ENCODE measurements around the gene LHFPL6.

The LHFPL6 gene

DNA sequence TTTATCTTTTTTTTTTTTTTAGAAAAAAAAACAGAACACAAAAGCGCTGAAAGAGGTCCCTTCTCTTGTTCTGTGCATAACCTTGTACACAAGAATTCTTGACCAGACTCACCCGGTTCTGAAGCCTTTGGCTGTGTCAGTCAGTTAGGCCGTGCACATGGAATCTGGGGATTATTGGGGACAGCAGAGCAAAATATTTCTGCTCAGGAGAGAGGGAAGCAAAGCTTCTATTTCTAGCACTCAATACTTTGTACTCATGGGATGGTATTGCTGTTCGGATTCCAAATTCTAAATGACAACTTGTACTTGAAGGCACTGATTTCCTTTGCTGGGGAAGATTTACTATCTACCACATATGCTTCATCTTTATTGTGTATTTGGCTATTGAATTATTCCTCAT is 292.0 kb downstream of the LHFPL6 start:
- no peak for DNase-seq (ENCODE audit: low read depth, low spot score)

DNA sequence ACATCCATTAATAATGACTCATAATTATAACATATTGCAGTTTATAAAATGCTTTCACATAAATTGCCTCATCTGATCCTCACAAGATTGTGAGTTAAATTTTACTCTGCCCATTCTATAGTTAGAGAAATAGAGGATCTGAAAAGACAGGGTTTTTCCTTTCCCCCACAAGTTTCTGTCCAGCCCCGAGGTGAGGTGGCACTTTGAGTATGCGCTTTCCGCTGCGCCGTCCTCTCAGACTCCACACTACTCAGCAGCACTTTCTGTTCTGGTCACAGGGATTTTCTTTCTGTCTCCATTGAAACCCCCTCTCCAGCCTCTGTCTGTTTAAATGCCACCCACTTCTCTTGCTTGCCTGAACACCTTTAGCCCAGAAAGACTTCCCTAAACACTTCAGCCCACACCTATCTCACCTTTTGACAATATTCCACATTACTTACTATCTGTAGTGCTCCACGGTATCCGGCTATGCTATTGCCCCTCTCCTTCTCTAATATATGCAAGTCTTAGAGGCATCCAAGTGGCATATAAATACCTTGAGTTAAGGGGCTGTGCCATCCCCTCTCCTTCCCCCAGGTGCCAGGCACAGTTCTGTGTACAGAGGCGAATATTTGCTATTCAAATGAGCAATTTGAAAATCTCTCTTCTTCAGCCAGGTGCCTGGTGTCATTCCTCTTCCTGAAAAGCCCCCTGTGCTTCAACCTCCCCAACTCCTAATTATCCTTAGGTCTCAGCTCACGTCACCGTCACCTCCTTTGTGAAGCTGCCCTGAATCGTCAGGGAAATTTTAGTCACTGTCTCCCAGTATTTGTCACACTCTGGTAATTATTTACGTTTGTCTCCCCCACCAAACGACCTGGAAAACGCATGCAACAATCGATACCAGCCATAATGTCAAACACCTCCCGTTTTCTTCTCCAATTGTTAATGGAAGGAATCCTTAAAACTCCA is 296.1 kb downstream of the LHFPL6 start:
- DNase-seq (ENCODE audit: low read depth, low spot score): no peak

DNA sequence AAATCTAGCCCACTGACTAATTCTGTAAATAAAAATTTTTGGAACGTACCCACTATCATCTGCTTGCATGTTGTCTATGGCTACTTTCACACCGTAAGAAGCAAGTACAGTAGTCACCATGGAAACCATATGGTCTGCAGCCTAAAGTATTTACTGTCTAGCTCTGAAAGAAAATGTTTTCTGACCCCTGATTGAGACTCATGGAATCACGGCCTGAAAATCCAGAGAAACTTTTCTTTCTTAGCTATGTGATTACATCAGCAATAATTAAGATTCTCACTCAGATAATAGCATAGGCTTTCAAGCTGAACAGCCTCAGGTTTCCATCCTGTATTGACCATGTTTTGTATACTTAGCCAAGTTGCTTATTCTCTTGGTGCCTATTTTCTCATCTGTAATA is 300.2 kb downstream of the LHFPL6 start:
- DNase-seq (ENCODE audit: low read depth, low spot score): no peak

DNA sequence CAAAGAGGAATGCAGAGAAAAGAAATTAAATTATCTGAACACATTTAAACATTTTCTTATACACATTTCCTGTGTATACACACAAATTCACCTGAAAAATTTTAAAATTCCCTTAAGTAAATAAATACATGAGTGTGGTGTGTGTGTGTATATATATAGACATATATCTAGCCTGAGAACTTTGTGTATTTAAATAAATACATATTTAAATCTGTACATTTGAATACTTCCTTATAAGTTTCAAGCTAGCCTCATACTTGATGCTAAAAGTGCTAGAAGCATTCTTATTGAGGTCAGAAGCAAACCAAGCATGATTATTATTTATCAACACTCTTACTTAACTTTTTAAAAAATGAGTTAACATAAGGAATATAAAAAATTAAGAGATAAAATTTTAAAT is 304.0 kb downstream of the LHFPL6 start:
- DNase-seq (ENCODE audit: low read depth, low spot score): no peak

DNA sequence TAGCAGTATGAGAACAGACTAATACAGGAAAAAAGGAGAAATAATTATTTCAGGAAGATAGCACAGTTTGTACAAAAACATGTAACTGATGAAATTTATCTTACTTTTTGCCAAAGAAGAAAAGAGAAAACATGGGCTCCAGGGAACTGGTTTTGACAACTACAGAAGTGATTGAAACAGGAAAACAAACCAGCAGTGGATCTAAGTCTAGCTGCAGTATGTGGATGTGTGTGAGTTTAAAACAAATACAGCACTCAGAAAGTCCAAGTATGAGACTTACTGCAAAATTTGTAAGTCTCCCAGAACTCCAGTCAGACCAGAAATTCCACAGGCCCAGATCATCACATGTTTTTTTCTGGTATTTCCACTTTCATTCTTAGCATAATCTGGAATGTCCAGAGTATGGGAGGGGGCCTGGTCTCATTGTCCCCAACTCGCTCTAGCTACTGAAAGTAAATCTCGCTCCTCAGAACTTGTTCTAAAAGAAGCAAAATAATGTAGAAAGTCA is 305.3 kb downstream of the LHFPL6 start:
- DNase-seq (ENCODE audit: low read depth, low spot score): no peak

DNA sequence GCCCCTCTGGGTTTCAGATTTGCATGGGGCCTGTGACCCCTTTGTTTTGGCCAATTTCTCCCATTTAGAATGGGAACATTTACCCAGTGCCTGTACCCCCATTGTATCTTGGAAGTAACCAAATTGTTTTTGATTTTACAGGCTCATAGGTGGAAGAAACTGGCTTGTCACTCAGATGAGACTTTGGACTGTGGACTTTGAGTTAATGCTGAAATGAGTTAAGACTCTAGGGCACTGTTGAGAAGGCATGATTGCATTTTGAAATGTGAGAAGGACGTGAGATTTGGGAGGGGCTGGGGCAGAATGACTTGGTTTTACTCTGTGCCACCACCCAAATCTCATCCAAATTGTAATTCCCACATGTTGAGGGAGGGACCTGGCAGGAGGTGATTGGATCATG is 306.0 kb downstream of the LHFPL6 start:
- no peak for DNase-seq (ENCODE audit: low read depth, low spot score)

DNA sequence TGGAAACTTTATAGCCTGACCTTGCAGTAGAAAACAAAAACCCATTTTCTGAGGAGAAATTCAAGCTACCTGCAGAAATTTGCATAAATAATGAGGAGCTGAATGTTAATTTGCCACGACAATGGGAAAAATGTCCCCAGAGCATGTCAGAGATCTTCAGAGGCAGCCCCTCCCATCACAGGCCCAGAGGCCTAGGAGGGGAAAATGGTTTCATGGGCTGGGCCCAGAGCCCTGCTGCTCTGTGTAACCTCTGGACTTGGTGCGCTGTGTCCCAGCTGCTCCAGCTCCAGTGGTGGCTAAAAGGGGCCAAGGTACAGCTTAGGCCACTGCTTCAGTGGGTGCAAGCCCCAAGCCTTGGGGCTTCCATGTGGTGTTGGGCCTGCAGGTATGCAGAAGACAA is 306.8 kb downstream of the LHFPL6 start:
- no peak for DNase-seq (ENCODE audit: low read depth, low spot score)
